Body of pancreas (tissue), 4 donors: ENCODE measurements around the gene FAAH. TPM values are rescaled to one million over a fixed set of nuclear protein-coding genes. Genes with fewer than 3 reads are reported as not detected.

Experiments
- ATAC-seq: fragments of 150-250 bp; one replicate; pipeline ENCODE4 v1.9.1; 2016
- DNase-seq, 4 donors: peaks; one replicate each; pipeline ENCODE4 v3.0.0-alpha.2; 2019
- H3K27ac ChIP-seq, 4 donors: fragments of 200-600 bp; sonication (generic); 1 replicate in 3 of 4; 2 replicates in 1 of 4; pipeline versions ENCODE4 v1.5.1 to v1.6.1; 2016 to 2019; ENCODE audit warnings: mild to moderate bottlenecking in 1 of 4, mixed read lengths in 1 of 4, moderate library complexity in 1 of 4
- H3K27me3 ChIP-seq, 2 donors: fragments of 200-600 bp; sonication (generic); one replicate each; pipeline ENCODE4 v1.6.0; 2016; ENCODE audit warnings: mild to moderate bottlenecking in 1 of 2
- H3K36me3 ChIP-seq, 2 donors: fragments of 200-600 bp; sonication (generic); replicated peaks in 1 of 2; 2 replicates each; pipeline ENCODE4 v1.5.1; 2016; ENCODE audit warnings: low read depth in 2 of 2; ENCODE audit not compliant: insufficient read depth in 1 of 2
- H3K4me1 ChIP-seq: fragments of 200-600 bp; sonication (generic); one replicate; pipeline ENCODE4 v1.6.0; 2016
- H3K4me3 ChIP-seq, 2 donors: fragments of 200-600 bp; sonication (generic); 1 replicate in 1 of 2; 2 replicates in 1 of 2; pipeline ENCODE4 v1.5.1; 2016 to 2019
- H3K9me3 ChIP-seq, 3 donors: fragments of 200-600 bp; sonication (generic); 1 replicate in 2 of 3; 2 replicates in 1 of 3; pipeline ENCODE4 v1.5.1; 2016
- CTCF ChIP-seq, 7 experiments: fragments of 450-650 bp in 4 of 7; fragments of 200-600 bp in 3 of 7; sonication (generic) in 3 of 7; IDR thresholded peaks; one replicate each; pipeline ENCODE4 v1.5.1; 2016 to 2019; ENCODE audit warnings: antibody characterized with exemption in 7 of 7
- POLR2A ChIP-seq, 3 donors: fragments of 450-650 bp; IDR thresholded peaks; one replicate each; pipeline ENCODE4 v1.6.1; 2016; ENCODE audit warnings: antibody characterized with exemption in 3 of 3, mild to moderate bottlenecking in 2 of 3
- WGBS, 2 donors: methylation state at CpG; one replicate each; pipeline ENCODE4 v1.1.5; 2017; 5-methylcytosine and 5-hydroxymethylcytosine counted together
- intact Hi-C: fragments of 100-400 bp; cut with DNase I; formaldehyde crosslinking; loops from one replicate; pipeline ENCODE4 v1.15.1; 2023
- total RNA-seq, 2 donors: library from RNA; depleted of rRNA; stranded (reverse); fragments of >200 nt; gene quantifications; one replicate each; pipeline ENCODE4 v1.1.0, GENCODE V29; 2016

Gene FAAH
- total RNA-seq, 2 donors from 2014 or later, result 47.0 to 86.4 TPM

- intact Hi-C loops, result no loop called here
- DNase-seq (no peak), ATAC-seq (no peak)
- Histone ChIP-seq H3K27ac (no peak overlapping the region), H3K36me3 (no peaks in the 10 kb centered on the region), H3K4me3 (no peak overlapping the region), H3K27me3 (no peaks in the 10 kb centered on the region), H3K4me1 (no peaks in the 10 kb centered on the region), H3K9me3 (no peaks in the 10 kb centered on the region)
- TF ChIP-seq CTCF (IDR thresholded peaks at IDR 0.05), result no peak
- no peak for TF ChIP-seq POLR2A (IDR thresholded peaks at IDR 0.05)
These were observed 13.6 kb upstream of the FAAH start for GRCh38 chr1:46380508-46380907.

- peaks cover 31% of the 10 kb centered on the region for H3K4me1 ChIP-seq
- no peaks in the 10 kb centered on the region for H3K9me3 ChIP-seq
- no peaks in the 10 kb centered on the region for H3K27me3 ChIP-seq
- H3K27ac ChIP-seq, result no peak overlapping the region
- intact Hi-C loops, result no loop called here
- H3K4me3 ChIP-seq, result no peak overlapping the region
- ATAC-seq, result no peak
- H3K36me3 ChIP-seq, result no peaks in the 10 kb centered on the region
- no peak for DNase-seq
- whole genome bisulfite sequencing, 2 donors, result 74 to 80% methylated on average over 12 of the region's 12 CpGs
- TF ChIP-seq CTCF (IDR thresholded peaks at IDR 0.05) (no peak), POLR2A (IDR thresholded peaks at IDR 0.05) (no peak)
These were observed 607 bp upstream of the FAAH start for GRCh38 chr1:46393510-46393909.

- peak overlapping the region; percentile 65 to 89 (median 74) for H3K27ac ChIP-seq
- peaks cover 31% of the 10 kb centered on the region for H3K4me1 ChIP-seq
- H3K27me3 ChIP-seq, result no peaks in the 10 kb centered on the region
- DNase-seq (peak in 1 of 4 donors; percentile 27), ATAC-seq (no peak)
- H3K9me3 ChIP-seq, result no peaks in the 10 kb centered on the region
- intact Hi-C loops, result no loop called here
- peak overlapping the region; percentile 16 to 59 for H3K4me3 ChIP-seq
- TF ChIP-seq POLR2A (IDR thresholded peaks at IDR 0.05), result no peak
- no peak for TF ChIP-seq CTCF (IDR thresholded peaks at IDR 0.05)
- WGBS, 2 donors, result 9 to 23% methylated on average over 13 to 17 of the region's 17 CpGs
- no peaks in the 10 kb centered on the region for H3K36me3 ChIP-seq
These were observed 852 bp downstream of the FAAH start for GRCh38 chr1:46394872-46395465.

- H3K27me3 ChIP-seq, result no peaks in the 10 kb centered on the region
- TF ChIP-seq POLR2A (IDR thresholded peaks at IDR 0.05) (no peak), CTCF (IDR thresholded peaks at IDR 0.05) (no peak)
- H3K4me1 ChIP-seq, result peaks cover 44% of the 10 kb centered on the region
- H3K9me3 ChIP-seq, result no peaks in the 10 kb centered on the region
- no peak overlapping the region for H3K4me3 ChIP-seq
- H3K27ac ChIP-seq, result no peak overlapping the region
- DNase-seq (no peak), ATAC-seq (no peak)
- intact Hi-C loops, result no loop called here
- 41 to 60% methylated on average over 6 to 10 of the region's 10 CpGs for WGBS, 2 donors
- no peaks in the 10 kb centered on the region for H3K36me3 ChIP-seq
These were observed 2.6 kb downstream of the FAAH start for GRCh38 chr1:46396441-46397398.
